ENCODE results near the gene ZDHHC18. TPM values are rescaled to one million over a fixed set of nuclear protein-coding genes. Genes with fewer than 3 reads are reported as not detected.

ZDHHC18 gene
- total RNA-seq, 6 donors from 2014 or later = 18.9 to 35.9 (median 24.9) TPM

GRCh38 chr1:26827106-26827604 lies 667 bp downstream of the ZDHHC18 start:
- Histone ChIP-seq H3K27ac (peak overlapping the region; percentile 69 to 88 (median 82)), H3K9me3 (no peaks in the 10 kb centered on the region), H3K36me3 (peaks cover 0 to 11% (median under 1%) of the 10 kb centered on the region in 4 donors), H3K4me3 (peak overlapping the region; percentile 68 to 93 (median 90)), H3K27me3 (no peaks in the 10 kb centered on the region), H3K4me1 (peaks cover 30 to 50% (median 42%) of the 10 kb centered on the region in 4 donors)
- ATAC-seq (ENCODE audit: low FRiP score in 2 of 2) (no peak), DNase-seq (no peak)
- TF ChIP-seq EP300 (IDR thresholded peaks at IDR 0.05) (no peak), POLR2AphosphoS5 (IDR thresholded peaks at IDR 0.05) (no peak), POLR2A (IDR thresholded peaks at IDR 0.05) (no peak), CTCF (IDR thresholded peaks at IDR 0.05) (no peak)
- 3% methylated on average over 16 to 17 of the region's 17 CpGs for WGBS, 2 donors

GRCh38 chr1:26827663-26828062 lies 1.2 kb downstream of the ZDHHC18 start:
- WGBS, 2 donors = 33 to 37% methylated on average over 11 of the region's 11 CpGs
- H3K27ac ChIP-seq = peak overlapping the region; percentile 61 to 88 (median 74)
- peaks cover 30 to 50% (median 43%) of the 10 kb centered on the region in 4 donors for H3K4me1 ChIP-seq
- no peak for TF ChIP-seq POLR2AphosphoS5 (IDR thresholded peaks at IDR 0.05)
- TF ChIP-seq POLR2A (IDR thresholded peaks at IDR 0.05) = no peak
- TF ChIP-seq EP300 (IDR thresholded peaks at IDR 0.05) = no peak
- TF ChIP-seq CTCF (IDR thresholded peaks at IDR 0.05) = no peak
- H3K27me3 ChIP-seq = no peaks in the 10 kb centered on the region
- DNase-seq = peak in 1 of 2 donors; percentile 62
- ATAC-seq (ENCODE audit: low FRiP score in 2 of 2) = no peak
- no peaks in the 10 kb centered on the region for H3K9me3 ChIP-seq
- H3K4me3 ChIP-seq = peak overlapping the region; percentile 68 to 93 (median 90)
- peaks cover 0 to 16% (median 5%) of the 10 kb centered on the region in 4 donors for H3K36me3 ChIP-seq

GRCh38 chr1:26828411-26828991 lies 2.0 kb downstream of the ZDHHC18 start:
- peak in 1 of 2 donors; percentile 66 for DNase-seq
- Histone ChIP-seq H3K27me3 (no peaks in the 10 kb centered on the region), H3K4me3 (peak overlapping the region in 1 of 4 donors; percentile 93), H3K9me3 (no peaks in the 10 kb centered on the region), H3K36me3 (peaks cover 0 to 25% (median 11%) of the 10 kb centered on the region in 4 donors), H3K4me1 (peaks cover 30 to 50% (median 43%) of the 10 kb centered on the region in 4 donors), H3K27ac (peak overlapping the region; percentile 41 to 88 (median 70))
- ATAC-seq (ENCODE audit: low FRiP score in 2 of 2) = peak in 1 of 2 donors; percentile 42
- 34 to 47% methylated on average over 3 to 4 of the region's 4 CpGs for WGBS, 2 donors
- TF ChIP-seq EP300 (IDR thresholded peaks at IDR 0.05) = no peak
- no peak for TF ChIP-seq POLR2A (IDR thresholded peaks at IDR 0.05)
- TF ChIP-seq POLR2AphosphoS5 (IDR thresholded peaks at IDR 0.05) = peak in 1 of 2 donors; percentile 9
- TF ChIP-seq CTCF (IDR thresholded peaks at IDR 0.05) = no peak

- H3K27ac ChIP-seq = peak overlapping the region; percentile 41 to 88 (median 70)
- H3K36me3 ChIP-seq = peaks cover 0 to 33% (median 20%) of the 10 kb centered on the region in 4 donors
- no peak overlapping the region for H3K4me3 ChIP-seq
- ATAC-seq (ENCODE audit: low FRiP score in 2 of 2) (no peak), DNase-seq (no peak)
- peaks cover 30 to 53% (median 43%) of the 10 kb centered on the region in 4 donors for H3K4me1 ChIP-seq
- no peak for TF ChIP-seq CTCF (IDR thresholded peaks at IDR 0.05)
- TF ChIP-seq EP300 (IDR thresholded peaks at IDR 0.05) = no peak
- TF ChIP-seq POLR2AphosphoS5 (IDR thresholded peaks at IDR 0.05) = no peak
- TF ChIP-seq POLR2A (IDR thresholded peaks at IDR 0.05) = no peak
- WGBS, 2 donors = 89% methylated on average over 6 of the region's 6 CpGs
- H3K9me3 ChIP-seq = no peaks in the 10 kb centered on the region
- H3K27me3 ChIP-seq = no peaks in the 10 kb centered on the region
Observed at GRCh38 chr1:26829184-26829911, 2.9 kb downstream of the ZDHHC18 start.
